ENCODE measurements around the gene ZNF678. TPM values are rescaled to one million over a fixed set of nuclear protein-coding genes. Genes with fewer than 3 reads are reported as not detected.

Gene ZNF678
- total and polyA plus RNA-seq, 2 of the 4 experiments (the other 2 are of a cell fraction) = 1.3 to 4.8 TPM

DNA sequence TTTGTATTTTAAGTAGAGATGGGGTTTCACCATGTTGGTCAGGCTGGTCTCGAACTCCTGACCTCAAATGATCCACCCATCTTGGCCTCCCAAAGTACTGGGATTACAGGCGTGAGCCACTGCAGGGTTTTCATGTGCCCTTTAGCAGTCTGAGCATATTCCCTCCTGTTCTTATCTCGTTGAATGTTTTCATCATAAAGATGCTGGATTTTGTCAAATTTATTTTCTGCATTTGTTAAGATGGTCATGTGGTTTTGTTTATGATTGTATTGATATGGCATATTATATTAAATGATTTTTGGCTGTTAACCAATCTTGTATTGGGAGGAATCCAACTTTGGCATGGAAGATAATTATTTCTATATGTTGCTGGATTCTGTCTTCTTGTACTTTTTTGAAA lies 163.0 kb downstream of the ZNF678 start:
- no peak overlapping the region for H2AFZ ChIP-seq (replicated peaks; ENCODE audit: low read length, poor library complexity)
- H3K4me3 ChIP-seq (ENCODE audit: insufficient read depth, low read depth, low read length) = no peak overlapping the region
- H3K36me3 ChIP-seq (ENCODE audit: control insufficient read depth, insufficient read depth, low read length) = peaks cover 2% of the 10 kb centered on the region; the same call in 1 of the 2 replicates
- no peak overlapping the region for H2BK5ac ChIP-seq (ENCODE audit: low read depth, low read length, poor library complexity, severe bottlenecking)
- no TSS peak for BruUV-seq (replicated peaks)
- H3K9ac ChIP-seq (ENCODE audit: low read depth, low read length) = no peak overlapping the region
- POLR2A ChIA-PET (ENCODE audit: unreplicated experiment) = no interaction called here
- no peak for TF ChIP-seq POLR2A (IDR thresholded peaks at IDR 0.05; ENCODE audit: low read depth, low read length)
- TF ChIP-seq RAD21 (IDR thresholded peaks at IDR 0.05; ENCODE audit: low read length) = no peak
- no peak for TF ChIP-seq FOS (IDR thresholded peaks at IDR 0.05; ENCODE audit: low read depth, low read length)
- TF ChIP-seq MAZ (IDR thresholded peaks at IDR 0.05; ENCODE audit: borderline replicate concordance, low read depth, low read length) = no peak
- no peak for TF ChIP-seq RCOR1 (IDR thresholded peaks at IDR 0.05; ENCODE audit: insufficient replicate concordance, low read length)
- TF ChIP-seq RFX5 (IDR thresholded peaks at IDR 0.05; ENCODE audit: low read depth, low read length) = no peak
- no peak for TF ChIP-seq SMC3 (IDR thresholded peaks at IDR 0.05; ENCODE audit: low read depth, low read length)
- no peak for TF ChIP-seq NFE2L2 (IDR thresholded peaks at IDR 0.05; ENCODE audit: low read depth, low read length)
- TF ChIP-seq, protein P1, sequence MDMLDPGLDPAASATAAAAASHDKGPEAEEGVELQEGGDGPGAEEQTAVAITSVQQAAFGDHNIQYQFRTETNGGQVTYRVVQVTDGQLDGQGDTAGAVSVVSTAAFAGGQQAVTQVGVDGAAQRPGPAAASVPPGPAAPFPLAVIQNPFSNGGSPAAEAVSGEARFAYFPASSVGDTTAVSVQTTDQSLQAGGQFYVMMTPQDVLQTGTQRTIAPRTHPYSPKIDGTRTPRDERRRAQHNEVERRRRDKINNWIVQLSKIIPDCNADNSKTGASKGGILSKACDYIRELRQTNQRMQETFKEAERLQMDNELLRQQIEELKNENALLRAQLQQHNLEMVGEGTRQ (IDR thresholded peaks at IDR 0.05; ENCODE audit: low read depth, low read length) = no peak
- TF ChIP-seq, protein P2, sequence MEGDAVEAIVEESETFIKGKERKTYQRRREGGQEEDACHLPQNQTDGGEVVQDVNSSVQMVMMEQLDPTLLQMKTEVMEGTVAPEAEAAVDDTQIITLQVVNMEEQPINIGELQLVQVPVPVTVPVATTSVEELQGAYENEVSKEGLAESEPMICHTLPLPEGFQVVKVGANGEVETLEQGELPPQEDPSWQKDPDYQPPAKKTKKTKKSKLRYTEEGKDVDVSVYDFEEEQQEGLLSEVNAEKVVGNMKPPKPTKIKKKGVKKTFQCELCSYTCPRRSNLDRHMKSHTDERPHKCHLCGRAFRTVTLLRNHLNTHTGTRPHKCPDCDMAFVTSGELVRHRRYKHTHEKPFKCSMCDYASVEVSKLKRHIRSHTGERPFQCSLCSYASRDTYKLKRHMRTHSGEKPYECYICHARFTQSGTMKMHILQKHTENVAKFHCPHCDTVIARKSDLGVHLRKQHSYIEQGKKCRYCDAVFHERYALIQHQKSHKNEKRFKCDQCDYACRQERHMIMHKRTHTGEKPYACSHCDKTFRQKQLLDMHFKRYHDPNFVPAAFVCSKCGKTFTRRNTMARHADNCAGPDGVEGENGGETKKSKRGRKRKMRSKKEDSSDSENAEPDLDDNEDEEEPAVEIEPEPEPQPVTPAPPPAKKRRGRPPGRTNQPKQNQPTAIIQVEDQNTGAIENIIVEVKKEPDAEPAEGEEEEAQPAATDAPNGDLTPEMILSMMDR (conservative IDR thresholded peaks at IDR 0.05; ENCODE audit: low read depth, low read length) = no peak
- H4K91ac ChIP-seq (ENCODE audit: insufficient read depth, low read depth, low read length) = no peak overlapping the region
- H2BK15ac ChIP-seq (ENCODE audit: low read depth, low read length) = no peak overlapping the region
- no peak overlapping the region for H3K4me2 ChIP-seq (ENCODE audit: low read depth, low read length)
- no peak overlapping the region for H4K5ac ChIP-seq (ENCODE audit: low read depth, low read length)
- no peak overlapping the region for H4K8ac ChIP-seq (ENCODE audit: low read depth in 2 of 2, low read length in 2 of 2)
- ATAC-seq (ENCODE audit: low read depth) = no peak
- H2BK20ac ChIP-seq (ENCODE audit: low read depth, low read length) = no peak overlapping the region
- CTCF ChIA-PET = no interaction called here
- no peak for DNase-seq
- intact Hi-C loops (cut with micrococcal nuclease) (loop anchor here (5.0 kb wide), 1 partner anchor 164 kb away; the partner anchor contains the start of gene ZNF678), in situ Hi-C loops (cut with MboI; ENCODE audit: low sequenced_read_pairs) (no loop called here), dilution Hi-C loops (cut with HindIII; ENCODE audit: low sequenced_read_pairs, unreplicated experiment) (no loop called here)
- H3K18ac ChIP-seq (ENCODE audit: low read depth, low read length) = no peak overlapping the region
- no peak overlapping the region for H2AK9ac ChIP-seq (replicated peaks; ENCODE audit: low read depth, low read length, poor library complexity)
- peaks cover 0 to 4% of the 10 kb centered on the region in 2 experiments; a peak in 1 of 4 replicates for H3K79me1 ChIP-seq (ENCODE audit: low read depth in 1 of 2, low read length in 2 of 2)
- WGBS, 2 experiments (ENCODE audit: extremely low coverage in 2 of 2, insufficient read length in 1 of 2) = no CpG with 5 or more reads among the region's 3 CpGs
- no peak overlapping the region for H3K4ac ChIP-seq (ENCODE audit: low read depth, low read length)
- H3K4me1 ChIP-seq (ENCODE audit: control insufficient read depth, insufficient read depth, low read length) = no peaks in the 10 kb centered on the region; the same call in 1 of the 2 replicates
- no peak overlapping the region for H2AK5ac ChIP-seq (ENCODE audit: low read depth, low read length)
- H3K9me3 ChIP-seq (ENCODE audit: control insufficient read depth, insufficient read depth, low read length) = peaks cover 6% of the 10 kb centered on the region
- H3K27me3 ChIP-seq (ENCODE audit: control insufficient read depth, insufficient read depth, low read length) = no peaks in the 10 kb centered on the region
- H3K14ac ChIP-seq (replicated peaks; ENCODE audit: low read depth, low read length) = no peak overlapping the region
- H3K9me1 ChIP-seq (ENCODE audit: insufficient read depth, low read length) = no peaks in the 10 kb centered on the region; the same call in 1 of the 2 replicates
- H3K56ac ChIP-seq (ENCODE audit: extremely low read depth, insufficient read depth, low read length) = no peak overlapping the region
- no peak overlapping the region for H3K23ac ChIP-seq (ENCODE audit: low read depth, low read length)
- H4K20me1 ChIP-seq (ENCODE audit: insufficient read depth, low read length) = peaks cover 18% of the 10 kb centered on the region
- H2BK120ac ChIP-seq (ENCODE audit: low read depth, low read length) = no peak overlapping the region
- H3K27ac ChIP-seq (ENCODE audit: insufficient read depth, low read length) = no peak overlapping the region
